ENCODE data around the gene NANS. TPM values are rescaled to one million over a fixed set of nuclear protein-coding genes. Genes with fewer than 3 reads are reported as not detected.

NANS gene
- total RNA-seq, 4 donors from 2014 or later = 28.5 to 68.8 (median 53.6) TPM

DNA sequence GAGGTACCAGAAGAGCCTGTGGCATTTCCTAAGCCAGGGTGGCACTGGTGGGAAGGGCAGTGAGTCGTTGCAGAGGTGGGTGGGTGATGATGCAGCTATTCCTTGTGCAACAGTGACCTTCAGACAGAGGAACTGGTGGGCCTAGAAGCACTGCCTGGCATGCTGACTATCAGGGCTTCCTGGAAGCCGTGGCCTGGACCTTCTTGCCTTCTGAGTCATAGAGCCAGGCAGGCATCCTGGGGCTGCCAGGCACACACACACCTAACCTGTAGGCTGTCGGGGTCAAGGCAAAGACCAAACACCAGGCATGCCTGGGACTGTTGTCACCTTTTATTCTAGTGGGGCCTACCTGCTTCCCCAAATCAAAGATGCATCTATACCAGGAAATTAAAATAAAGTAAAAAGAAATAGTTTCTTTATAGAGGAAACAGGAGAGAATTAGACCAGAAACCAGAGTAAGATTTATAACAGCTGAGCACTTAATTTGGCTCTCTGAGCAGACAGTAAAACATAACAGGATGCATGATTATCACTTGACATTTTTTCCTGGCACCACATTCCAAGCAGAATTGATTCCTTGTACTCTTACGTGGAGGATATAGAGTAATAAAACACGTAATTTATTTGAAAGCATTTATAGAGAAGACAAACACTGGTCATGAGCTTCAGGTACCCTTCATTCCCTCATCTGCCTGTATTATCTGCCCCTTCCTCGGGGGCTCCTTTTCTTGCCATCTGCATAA is 25.1 kb downstream of the NANS start:
- Histone ChIP-seq H3K27me3 (no peaks in the 10 kb centered on the region), H3K9me3 (no peaks in the 10 kb centered on the region), H3K4me3 (replicated peaks in 1 of 3) (no peak overlapping the region), H3K27ac (no peak overlapping the region), H3K4me1 (no peaks in the 10 kb centered on the region), H3K36me3 (peaks cover 23 to 32% of the 10 kb centered on the region in 2 donors)
- WGBS, 2 donors = 84 to 89% methylated on average over 5 to 6 of the region's 6 CpGs
- DNase-seq = no peak
- TF ChIP-seq POLR2A (IDR thresholded peaks at IDR 0.05) = no peak
- intact Hi-C loops (cut with DNase I) = no loop called here

DNA sequence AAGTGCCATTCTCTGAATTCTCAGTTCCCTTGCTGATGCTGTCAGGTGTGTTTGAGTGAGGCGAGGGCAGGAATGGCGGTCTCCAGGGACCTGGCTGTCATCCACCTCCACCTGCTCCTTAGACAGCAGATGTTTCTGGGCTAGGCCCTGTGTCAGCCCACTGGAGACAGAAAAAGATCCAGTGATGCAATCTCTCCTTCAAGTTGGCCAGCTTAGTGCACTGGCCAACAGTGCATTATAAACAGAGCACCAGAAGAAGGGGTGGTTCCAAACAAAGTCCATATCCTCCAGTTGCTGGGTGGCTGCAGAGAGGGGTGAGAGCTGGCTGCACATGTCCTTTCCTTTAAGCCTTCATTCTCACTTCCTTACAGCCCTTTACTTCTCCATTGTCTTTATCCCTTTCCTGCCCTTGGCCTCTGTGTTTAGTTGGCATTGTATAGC is 26.5 kb downstream of the NANS start:
- H3K36me3 ChIP-seq = peaks cover 23 to 28% of the 10 kb centered on the region in 2 donors
- WGBS, 2 donors = 81 to 94% methylated on average over 2 of the region's 2 CpGs
- TF ChIP-seq, protein P1, sequence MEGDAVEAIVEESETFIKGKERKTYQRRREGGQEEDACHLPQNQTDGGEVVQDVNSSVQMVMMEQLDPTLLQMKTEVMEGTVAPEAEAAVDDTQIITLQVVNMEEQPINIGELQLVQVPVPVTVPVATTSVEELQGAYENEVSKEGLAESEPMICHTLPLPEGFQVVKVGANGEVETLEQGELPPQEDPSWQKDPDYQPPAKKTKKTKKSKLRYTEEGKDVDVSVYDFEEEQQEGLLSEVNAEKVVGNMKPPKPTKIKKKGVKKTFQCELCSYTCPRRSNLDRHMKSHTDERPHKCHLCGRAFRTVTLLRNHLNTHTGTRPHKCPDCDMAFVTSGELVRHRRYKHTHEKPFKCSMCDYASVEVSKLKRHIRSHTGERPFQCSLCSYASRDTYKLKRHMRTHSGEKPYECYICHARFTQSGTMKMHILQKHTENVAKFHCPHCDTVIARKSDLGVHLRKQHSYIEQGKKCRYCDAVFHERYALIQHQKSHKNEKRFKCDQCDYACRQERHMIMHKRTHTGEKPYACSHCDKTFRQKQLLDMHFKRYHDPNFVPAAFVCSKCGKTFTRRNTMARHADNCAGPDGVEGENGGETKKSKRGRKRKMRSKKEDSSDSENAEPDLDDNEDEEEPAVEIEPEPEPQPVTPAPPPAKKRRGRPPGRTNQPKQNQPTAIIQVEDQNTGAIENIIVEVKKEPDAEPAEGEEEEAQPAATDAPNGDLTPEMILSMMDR (IDR thresholded peaks at IDR 0.05) = no peak
- no peak for TF ChIP-seq POLR2A (IDR thresholded peaks at IDR 0.05)
- H3K9me3 ChIP-seq = no peaks in the 10 kb centered on the region
- H3K27ac ChIP-seq = no peak overlapping the region
- no peak overlapping the region for H3K4me3 ChIP-seq (replicated peaks in 1 of 3)
- intact Hi-C loops (cut with DNase I) = no loop called here
- peaks cover 0 to 3% of the 10 kb centered on the region in 2 donors for H3K4me1 ChIP-seq
- no peaks in the 10 kb centered on the region for H3K27me3 ChIP-seq
- no peak for DNase-seq

- DNase-seq = no peak
- intact Hi-C loops (cut with DNase I) = no loop called here
- H3K27ac ChIP-seq = no peak overlapping the region
- no peaks in the 10 kb centered on the region for H3K9me3 ChIP-seq
- no peak overlapping the region for H3K4me3 ChIP-seq (replicated peaks in 1 of 3)
- 95 to 98% methylated on average over 7 of the region's 7 CpGs for WGBS, 2 donors
- peaks cover 0 to 4% of the 10 kb centered on the region in 2 donors for H3K4me1 ChIP-seq
- H3K36me3 ChIP-seq = peaks cover 23% of the 10 kb centered on the region in 2 donors
- no peaks in the 10 kb centered on the region for H3K27me3 ChIP-seq
- TF ChIP-seq, protein P1 (IDR thresholded peaks at IDR 0.05) = no peak
- no peak for TF ChIP-seq POLR2A (IDR thresholded peaks at IDR 0.05)
Measured at GRCh38 chr9:98083566-98084183, 27.1 kb downstream of the NANS start.

GRCh38 chr9:98084396-98084795 is 27.9 kb downstream of the NANS start:
- Histone ChIP-seq H3K4me3 (replicated peaks in 1 of 3) (no peak overlapping the region), H3K27ac (no peak overlapping the region), H3K9me3 (no peaks in the 10 kb centered on the region), H3K36me3 (peaks cover 22 to 23% of the 10 kb centered on the region in 2 donors), H3K4me1 (peaks cover 0 to 4% of the 10 kb centered on the region in 2 donors), H3K27me3 (no peaks in the 10 kb centered on the region)
- DNase-seq = no peak
- 82 to 91% methylated on average over 3 of the region's 3 CpGs for WGBS, 2 donors
- TF ChIP-seq POLR2A (IDR thresholded peaks at IDR 0.05) = no peak
- TF ChIP-seq, protein P1 (IDR thresholded peaks at IDR 0.05) = no peak
- intact Hi-C loops (cut with DNase I) = no loop called here

DNA sequence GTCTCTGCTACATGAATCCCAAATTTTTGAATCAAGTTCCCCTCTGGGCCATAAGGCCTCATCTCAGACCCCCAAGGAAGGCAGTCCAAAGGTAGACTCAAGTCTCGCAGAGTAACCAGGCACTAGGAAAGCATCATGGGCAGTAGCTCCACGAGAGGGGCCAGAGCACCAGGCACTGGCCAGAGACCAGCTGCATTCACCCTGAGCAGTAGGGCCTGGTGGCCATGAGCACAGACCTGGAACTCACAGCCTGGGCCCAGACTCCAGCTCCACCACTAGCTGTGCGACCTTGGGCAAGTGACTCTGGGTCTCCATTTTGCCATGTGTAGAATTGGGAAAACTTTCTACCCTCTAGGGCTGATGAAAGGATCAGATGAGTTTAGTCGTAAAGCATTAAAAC is 28.5 kb downstream of the NANS start:
- Histone ChIP-seq H3K9me3 (no peaks in the 10 kb centered on the region), H3K4me3 (replicated peaks in 1 of 3) (no peak overlapping the region), H3K27ac (no peak overlapping the region), H3K27me3 (no peaks in the 10 kb centered on the region), H3K36me3 (peaks cover 17 to 18% of the 10 kb centered on the region in 2 donors), H3K4me1 (peaks cover 0 to 4% of the 10 kb centered on the region in 2 donors)
- 90 to 98% methylated on average over 3 to 4 of the region's 4 CpGs for WGBS, 2 donors
- intact Hi-C loops (cut with DNase I) = no loop called here
- no peak for DNase-seq
- no peak for TF ChIP-seq POLR2A (IDR thresholded peaks at IDR 0.05)
- TF ChIP-seq, protein P1 (IDR thresholded peaks at IDR 0.05) = no peak

Data from thyroid gland (tissue), 4 donors.